Peyer's patch (tissue), 4 donors: ENCODE measurements around the gene LMX1B. TPM values are rescaled to one million over a fixed set of nuclear protein-coding genes. Genes with fewer than 3 reads are reported as not detected.
A peak's percentile ranks its signal among the peaks of the same experiment; 100 is the strongest.

Experiments used
- DNase-seq, 3 donors: peaks; one replicate each; pipeline ENCODE4 v3.0.0-alpha.2; 2017 to 2019
- H3K27ac ChIP-seq, 4 donors: fragments of 200-600 bp; sonication (generic); one replicate each; pipeline ENCODE4 v1.5.1; 2016 to 2019
- H3K27me3 ChIP-seq, 2 donors: fragments of 200-600 bp; sonication (generic); one replicate each; pipeline ENCODE4 v1.5.1; 2019
- H3K36me3 ChIP-seq, 3 donors: fragments of 200-600 bp; sonication (generic); one replicate each; pipeline ENCODE4 v1.5.1; 2016 to 2019
- H3K4me1 ChIP-seq, 4 donors: fragments of 200-600 bp; sonication (generic); one replicate each; pipeline ENCODE4 v1.5.1; 2016 to 2019
- H3K4me3 ChIP-seq, 4 donors: fragments of 200-600 bp; sonication (generic); 1 replicate in 3 of 4; 2 replicates in 1 of 4; pipeline ENCODE4 v1.5.1; 2016 to 2019; ENCODE audit warnings: mild to moderate bottlenecking in 1 of 4
- H3K9me3 ChIP-seq, 4 donors: fragments of 200-600 bp; sonication (generic); one replicate each; pipeline ENCODE4 v1.5.1; 2016 to 2019; ENCODE audit warnings: mild to moderate bottlenecking in 1 of 4
- POLR2A ChIP-seq, 2 donors: fragments of 450-650 bp; IDR thresholded peaks; one replicate each; pipeline ENCODE4 v1.5.1; 2017; ENCODE audit warnings: antibody characterized with exemption in 2 of 2, mild to moderate bottlenecking in 2 of 2, moderate library complexity in 2 of 2
- total RNA-seq, 4 donors: library from RNA; depleted of rRNA; stranded (reverse); fragments of >200 nt; gene quantifications; one replicate each; pipeline ENCODE4 v1.1.0, GENCODE V29; 2016
- TF ChIP-seq, protein P1 (sequence below), 6 experiments: fragments of 450-650 bp in 4 of 6; fragments of 200-600 bp in 2 of 6; sonication (generic) in 1 of 6; IDR thresholded peaks; one replicate each; pipeline ENCODE4 v1.5.1; 2017 to 2019; ENCODE audit warnings: antibody characterized with exemption in 6 of 6, mild to moderate bottlenecking in 3 of 6, moderate library complexity in 1 of 6

The LMX1B gene
- total RNA-seq, 4 donors from 2014 or later, result not detected

DNA sequence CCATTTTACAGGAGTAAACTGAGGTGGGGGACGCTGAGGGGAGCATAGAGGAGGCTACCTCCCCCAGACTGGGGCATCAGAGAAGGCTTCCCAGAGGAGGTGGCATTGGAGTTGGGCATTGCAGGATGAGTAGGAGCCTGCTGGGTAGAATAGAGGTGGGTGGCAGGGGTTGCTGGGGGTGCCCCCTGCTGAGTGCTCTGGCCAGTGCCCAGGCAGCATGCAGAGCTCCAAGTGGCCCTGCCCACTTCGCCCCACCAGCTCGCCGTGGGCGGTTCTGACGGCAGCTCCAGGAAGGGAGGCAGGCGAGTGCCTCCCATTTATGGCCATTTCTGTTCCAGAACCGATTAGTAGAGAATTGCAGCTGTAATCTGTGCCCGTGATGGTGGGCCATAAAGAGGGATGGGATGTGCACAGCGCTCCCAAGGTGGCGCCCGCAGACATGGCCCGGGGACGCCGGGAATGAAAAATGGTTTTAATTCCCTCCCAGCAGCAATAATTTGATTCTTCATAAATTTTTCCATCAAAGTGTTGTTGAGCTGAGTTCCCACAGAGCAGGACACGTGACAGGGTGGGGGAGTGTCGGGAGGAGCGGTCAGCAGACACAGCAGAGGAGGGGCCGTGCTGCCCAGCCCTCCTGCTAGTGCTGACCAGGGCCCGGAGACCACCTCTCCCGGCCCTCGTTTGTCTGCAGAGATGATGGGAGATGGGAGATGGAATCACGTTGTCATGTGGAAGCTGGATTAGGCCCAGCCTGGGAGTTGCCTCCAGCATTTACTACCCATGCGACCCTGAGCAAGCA, 75.5 kb downstream of the LMX1B start:
- no peak for TF ChIP-seq POLR2A (IDR thresholded peaks at IDR 0.05)
- TF ChIP-seq, protein P1, sequence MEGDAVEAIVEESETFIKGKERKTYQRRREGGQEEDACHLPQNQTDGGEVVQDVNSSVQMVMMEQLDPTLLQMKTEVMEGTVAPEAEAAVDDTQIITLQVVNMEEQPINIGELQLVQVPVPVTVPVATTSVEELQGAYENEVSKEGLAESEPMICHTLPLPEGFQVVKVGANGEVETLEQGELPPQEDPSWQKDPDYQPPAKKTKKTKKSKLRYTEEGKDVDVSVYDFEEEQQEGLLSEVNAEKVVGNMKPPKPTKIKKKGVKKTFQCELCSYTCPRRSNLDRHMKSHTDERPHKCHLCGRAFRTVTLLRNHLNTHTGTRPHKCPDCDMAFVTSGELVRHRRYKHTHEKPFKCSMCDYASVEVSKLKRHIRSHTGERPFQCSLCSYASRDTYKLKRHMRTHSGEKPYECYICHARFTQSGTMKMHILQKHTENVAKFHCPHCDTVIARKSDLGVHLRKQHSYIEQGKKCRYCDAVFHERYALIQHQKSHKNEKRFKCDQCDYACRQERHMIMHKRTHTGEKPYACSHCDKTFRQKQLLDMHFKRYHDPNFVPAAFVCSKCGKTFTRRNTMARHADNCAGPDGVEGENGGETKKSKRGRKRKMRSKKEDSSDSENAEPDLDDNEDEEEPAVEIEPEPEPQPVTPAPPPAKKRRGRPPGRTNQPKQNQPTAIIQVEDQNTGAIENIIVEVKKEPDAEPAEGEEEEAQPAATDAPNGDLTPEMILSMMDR (IDR thresholded peaks at IDR 0.05), result no peak

DNA sequence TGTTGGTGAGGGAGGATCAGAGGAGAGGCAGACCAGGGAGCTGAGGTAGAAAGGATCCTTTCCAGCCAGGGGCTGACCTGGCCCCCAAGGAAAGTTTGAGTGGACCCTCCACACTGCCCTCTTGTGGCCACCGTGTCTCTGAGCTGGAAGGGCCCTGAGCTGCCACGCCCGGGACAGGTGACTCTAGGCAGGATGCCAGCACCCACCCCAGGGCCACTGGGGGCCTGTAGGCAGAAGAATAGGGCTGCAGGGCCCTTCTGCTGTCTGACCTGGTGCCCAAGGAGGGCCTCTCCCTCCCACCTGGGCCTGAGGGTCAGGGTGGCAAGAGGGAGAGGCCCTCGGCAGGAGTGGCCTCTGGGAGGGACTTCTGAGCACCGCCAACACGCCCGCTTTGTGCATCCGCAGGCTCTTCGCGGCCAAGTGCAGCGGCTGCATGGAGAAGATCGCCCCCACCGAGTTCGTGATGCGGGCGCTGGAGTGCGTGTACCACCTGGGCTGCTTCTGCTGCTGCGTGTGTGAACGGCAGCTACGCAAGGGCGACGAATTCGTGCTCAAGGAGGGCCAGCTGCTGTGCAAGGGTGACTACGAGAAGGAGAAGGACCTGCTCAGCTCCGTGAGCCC, 76.8 kb downstream of the LMX1B start:
- Histone ChIP-seq H3K27ac (no peak overlapping the region), H3K36me3 (no peaks in the 10 kb centered on the region), H3K9me3 (no peaks in the 10 kb centered on the region), H3K4me1 (no peaks in the 10 kb centered on the region), H3K27me3 (no peaks in the 10 kb centered on the region), H3K4me3 (no peak overlapping the region)
- TF ChIP-seq, protein P1 (IDR thresholded peaks at IDR 0.05), result peak in 5 of 6 experiments; percentile 39 to 60 (median 58)
- no peak for TF ChIP-seq POLR2A (IDR thresholded peaks at IDR 0.05)
- DNase-seq, result peak; percentile 35 to 73 (median 65)

More for the DNA sequence above, 75.5 kb downstream of the LMX1B start:
- H3K27me3 ChIP-seq, result peaks cover 0 to 7% of the 10 kb centered on the region in 2 donors
- no peaks in the 10 kb centered on the region for H3K9me3 ChIP-seq
- no peak for DNase-seq
- H3K36me3 ChIP-seq, result no peaks in the 10 kb centered on the region
- no peaks in the 10 kb centered on the region for H3K4me1 ChIP-seq
- H3K4me3 ChIP-seq, result no peak overlapping the region
- H3K27ac ChIP-seq, result no peak overlapping the region

DNA sequence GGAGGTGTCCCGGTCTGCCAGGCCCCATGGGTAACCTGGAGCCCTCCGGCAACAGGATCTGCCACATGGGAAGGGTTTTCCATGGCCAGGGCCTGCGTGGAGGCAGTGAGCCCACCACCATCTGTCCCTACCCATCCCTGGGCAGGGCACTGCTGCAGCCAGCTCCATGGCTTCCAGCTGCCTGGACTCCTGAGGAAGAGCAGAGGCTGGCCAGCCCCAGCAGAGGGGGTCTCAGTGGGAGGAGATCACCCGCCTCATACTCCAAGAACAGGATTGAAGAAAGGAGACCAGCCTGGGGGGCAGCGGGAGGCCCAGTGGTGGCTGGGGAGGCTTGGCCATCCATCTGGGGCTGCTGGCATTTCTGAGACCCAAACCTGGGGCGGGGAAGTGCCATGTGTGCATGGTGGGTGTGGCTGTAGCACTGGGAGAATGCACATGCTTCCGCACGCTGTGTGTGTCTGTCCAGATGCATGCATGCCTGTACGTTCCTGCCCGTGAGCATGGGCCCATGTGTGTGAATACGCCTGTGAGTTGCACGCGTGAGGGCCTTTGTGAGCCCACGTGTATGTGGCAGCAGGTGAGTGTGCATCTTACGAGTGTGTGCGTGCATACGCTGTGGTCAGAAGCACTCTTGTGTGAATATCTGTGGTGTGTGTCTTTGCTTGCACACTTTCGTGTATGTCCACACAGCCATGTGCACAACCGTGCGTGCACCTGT, 78.5 kb downstream of the LMX1B start:
- Histone ChIP-seq H3K4me3 (no peak overlapping the region), H3K27me3 (no peaks in the 10 kb centered on the region), H3K36me3 (no peaks in the 10 kb centered on the region), H3K27ac (no peak overlapping the region), H3K4me1 (no peaks in the 10 kb centered on the region), H3K9me3 (no peaks in the 10 kb centered on the region)
- TF ChIP-seq POLR2A (IDR thresholded peaks at IDR 0.05), result no peak
- TF ChIP-seq, protein P1 (IDR thresholded peaks at IDR 0.05), result no peak
- peak in 1 of 3 donors; percentile 45 for DNase-seq

DNA sequence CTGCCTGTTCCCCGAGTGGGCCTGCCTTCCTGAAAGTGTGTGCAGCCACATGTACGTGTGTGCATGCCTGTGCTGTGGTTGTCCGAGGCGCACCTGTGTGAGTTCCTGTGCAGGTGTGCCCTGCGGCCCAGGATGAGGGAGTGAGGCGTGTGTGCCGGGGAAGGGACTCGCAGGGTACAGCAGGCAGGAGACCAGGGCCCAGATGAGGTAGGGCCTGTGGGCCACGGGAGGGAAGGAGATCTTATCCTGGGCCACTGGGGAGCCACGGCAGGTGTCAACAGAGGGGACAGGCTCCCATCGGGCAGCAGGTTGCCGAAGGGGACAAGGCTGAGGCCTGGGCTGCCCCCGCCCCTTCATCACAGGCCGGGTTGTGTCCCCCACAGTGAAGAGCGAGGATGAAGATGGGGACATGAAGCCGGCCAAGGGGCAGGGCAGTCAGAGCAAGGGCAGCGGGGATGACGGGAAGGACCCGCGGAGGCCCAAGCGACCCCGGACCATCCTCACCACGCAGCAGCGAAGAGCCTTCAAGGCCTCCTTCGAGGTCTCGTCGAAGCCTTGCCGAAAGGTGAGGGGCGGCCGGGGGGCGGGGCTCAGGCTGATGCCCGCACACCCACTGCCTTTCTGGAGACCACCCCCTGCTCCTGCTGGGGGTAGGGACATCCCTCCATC, 79.2 kb downstream of the LMX1B start:
- TF ChIP-seq, protein P1 (IDR thresholded peaks at IDR 0.05), result no peak
- no peak for TF ChIP-seq POLR2A (IDR thresholded peaks at IDR 0.05)
- peak in 1 of 3 donors; percentile 21 for DNase-seq
- H3K36me3 ChIP-seq, result no peaks in the 10 kb centered on the region
- no peak overlapping the region for H3K4me3 ChIP-seq
- no peaks in the 10 kb centered on the region for H3K9me3 ChIP-seq
- H3K27ac ChIP-seq, result no peak overlapping the region
- H3K4me1 ChIP-seq, result no peaks in the 10 kb centered on the region
- H3K27me3 ChIP-seq, result no peaks in the 10 kb centered on the region

DNA sequence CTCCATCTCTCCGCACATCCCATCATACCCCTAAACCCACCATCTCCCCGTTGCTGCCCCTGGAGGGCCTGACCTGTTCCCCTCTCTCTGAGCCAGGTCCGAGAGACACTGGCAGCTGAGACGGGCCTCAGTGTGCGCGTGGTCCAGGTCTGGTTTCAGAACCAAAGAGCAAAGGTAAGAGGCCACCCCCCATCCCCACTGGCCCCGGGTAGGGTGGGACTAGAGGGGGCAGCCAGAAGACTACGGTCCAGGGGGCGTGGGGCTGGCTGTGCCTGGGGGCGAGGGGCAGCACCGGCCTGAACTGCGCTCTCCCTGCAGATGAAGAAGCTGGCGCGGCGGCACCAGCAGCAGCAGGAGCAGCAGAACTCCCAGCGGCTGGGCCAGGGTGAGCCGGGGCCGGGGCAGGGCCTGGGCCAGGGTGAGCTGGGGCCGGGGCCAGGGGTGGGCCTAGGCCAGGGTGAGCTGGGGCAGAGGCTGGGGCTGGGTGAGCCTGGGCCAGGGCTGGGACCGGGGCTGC, 79.8 kb downstream of the LMX1B start:
- Histone ChIP-seq H3K27me3 (no peaks in the 10 kb centered on the region), H3K4me1 (no peaks in the 10 kb centered on the region), H3K27ac (no peak overlapping the region), H3K9me3 (no peaks in the 10 kb centered on the region), H3K36me3 (no peaks in the 10 kb centered on the region), H3K4me3 (no peak overlapping the region)
- DNase-seq, result peak in 1 of 3 donors; percentile 22
- TF ChIP-seq, protein P1 (IDR thresholded peaks at IDR 0.05), result no peak
- TF ChIP-seq POLR2A (IDR thresholded peaks at IDR 0.05), result no peak
